Stimulated activated naive CD4-positive, alpha-beta T cell (primary cell): ENCODE measurements around the gene PTPRD.

Experiments used
- DNase-seq, 6 experiments: peaks; one replicate each; lab custom pipeline; 2025; lab: John Stamatoyannopoulos, UW

The PTPRD gene

GRCh38 chr9:8825585-8826147 lies 1787.1 kb downstream of the PTPRD start:
- no peak for DNase-seq

DNA sequence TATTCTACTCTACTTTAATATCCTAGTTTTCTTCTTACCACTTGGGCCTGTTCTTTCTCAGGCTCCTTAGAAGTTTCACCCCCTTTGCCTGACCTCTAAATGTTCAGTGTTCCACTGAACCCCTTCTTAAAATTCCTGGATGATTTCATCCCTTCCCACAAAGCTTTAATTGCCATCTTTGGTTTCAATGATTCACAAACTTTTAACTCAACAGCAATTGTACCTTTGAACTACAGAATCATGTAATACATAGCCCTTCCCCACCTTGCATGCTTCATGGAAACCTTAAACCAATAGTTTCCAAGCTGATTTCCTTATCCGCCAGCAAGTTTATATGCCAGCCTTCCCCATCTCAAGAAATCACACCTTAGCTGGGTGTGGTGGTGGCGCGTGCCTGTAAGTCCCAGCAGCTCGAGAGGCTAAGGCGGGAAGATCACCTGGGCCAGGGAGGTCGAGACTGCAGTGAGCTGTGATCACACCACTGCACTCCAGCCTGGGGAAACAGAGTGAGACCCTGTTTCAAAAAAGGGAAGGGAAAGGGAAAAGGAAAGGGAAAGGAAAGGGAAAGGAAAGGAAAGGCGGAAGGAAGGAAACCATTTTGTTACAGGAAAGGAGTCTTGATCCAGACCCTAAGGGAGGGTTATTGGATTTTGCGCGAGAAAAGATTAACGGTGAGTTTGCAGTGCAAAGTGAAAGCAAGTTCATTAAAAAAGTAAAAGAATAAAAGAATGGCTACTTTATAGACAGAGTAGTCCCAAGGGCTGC lies 1789.5 kb downstream of the PTPRD start:
- no peak for DNase-seq

- DNase-seq = no peak
Observed at GRCh38 chr9:8822667-8823025, 1790.2 kb downstream of the PTPRD start.

DNA sequence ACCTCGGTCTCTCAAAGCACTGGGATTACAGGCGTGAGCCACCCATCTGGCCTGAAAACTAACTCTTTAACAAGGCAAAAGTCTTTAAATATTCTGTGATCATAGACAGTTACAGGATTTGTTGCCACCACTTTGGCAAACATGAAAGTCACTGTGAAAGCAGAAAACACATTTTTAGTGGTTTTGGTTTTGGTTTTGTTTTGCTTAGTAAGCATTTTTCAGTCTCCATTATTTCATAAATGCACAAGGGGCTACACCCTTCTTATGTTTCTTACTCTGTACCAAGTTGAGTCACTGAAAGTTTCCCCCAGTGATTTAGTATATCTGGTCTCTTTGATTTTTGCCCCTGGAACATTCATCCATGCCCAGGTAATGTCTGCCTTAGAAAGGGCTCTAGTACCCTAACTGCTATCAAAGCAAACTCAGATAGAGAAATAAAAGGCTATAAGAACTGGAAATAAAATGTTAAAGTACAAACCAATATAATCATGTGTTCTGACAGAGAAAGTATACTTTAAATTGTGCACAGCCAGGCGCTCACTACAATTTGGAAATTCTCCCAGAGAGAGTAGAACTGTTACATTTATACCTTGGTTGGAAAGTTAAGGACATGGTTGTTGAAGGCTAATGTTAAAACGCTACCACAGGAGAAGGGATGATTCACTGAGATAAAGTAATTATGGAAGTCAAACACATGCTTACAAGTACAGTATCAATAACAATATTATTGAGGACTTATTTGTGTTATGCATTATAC lies 1790.7 kb downstream of the PTPRD start:
- no peak for DNase-seq

- DNase-seq = no peak
Observed at GRCh38 chr9:8817335-8817734, 1795.5 kb downstream of the PTPRD start.

- no peak for DNase-seq
Observed at GRCh38 chr9:8816361-8816760, 1796.4 kb downstream of the PTPRD start.

DNA sequence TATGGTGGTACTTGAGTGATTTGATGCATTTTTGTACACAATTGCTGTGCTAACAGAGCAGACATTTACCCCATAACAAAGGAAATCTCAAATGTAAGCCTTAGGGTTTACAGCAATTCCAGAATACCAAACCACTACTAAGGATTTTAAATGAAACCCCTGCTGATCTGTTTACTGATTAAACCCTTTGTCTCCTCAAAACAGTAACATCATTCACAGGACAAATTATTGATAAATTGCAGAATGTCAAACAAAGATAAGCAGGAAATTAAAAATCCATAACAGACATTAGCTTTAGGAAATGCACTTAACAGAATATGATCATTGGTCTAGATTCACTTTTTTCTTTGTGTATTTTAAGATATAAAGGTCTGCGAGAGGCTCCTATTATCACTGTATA lies 1796.9 kb downstream of the PTPRD start:
- no peak for DNase-seq

- no peak for DNase-seq
Observed at GRCh38 chr9:8815219-8815618, 1797.6 kb downstream of the PTPRD start.

DNA sequence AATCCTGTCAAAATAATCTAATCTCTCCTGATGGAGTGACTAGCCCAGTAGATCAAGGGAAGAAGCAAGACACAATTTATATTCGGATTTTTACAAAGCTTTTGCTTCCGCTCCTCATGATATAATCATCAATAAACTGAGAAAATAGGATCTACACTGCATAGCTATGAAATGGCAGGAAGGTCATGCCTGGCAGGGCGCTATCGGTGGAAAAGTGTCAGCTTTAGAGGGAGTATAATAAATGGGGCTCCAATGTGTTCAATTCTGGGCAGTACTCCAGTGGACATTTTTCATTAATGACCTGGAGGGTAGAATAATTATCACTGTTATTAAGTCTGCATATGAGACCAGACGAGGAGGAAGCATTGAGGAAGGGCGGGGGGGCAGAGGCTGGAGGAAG lies 1799.9 kb downstream of the PTPRD start:
- DNase-seq = no peak

DNA sequence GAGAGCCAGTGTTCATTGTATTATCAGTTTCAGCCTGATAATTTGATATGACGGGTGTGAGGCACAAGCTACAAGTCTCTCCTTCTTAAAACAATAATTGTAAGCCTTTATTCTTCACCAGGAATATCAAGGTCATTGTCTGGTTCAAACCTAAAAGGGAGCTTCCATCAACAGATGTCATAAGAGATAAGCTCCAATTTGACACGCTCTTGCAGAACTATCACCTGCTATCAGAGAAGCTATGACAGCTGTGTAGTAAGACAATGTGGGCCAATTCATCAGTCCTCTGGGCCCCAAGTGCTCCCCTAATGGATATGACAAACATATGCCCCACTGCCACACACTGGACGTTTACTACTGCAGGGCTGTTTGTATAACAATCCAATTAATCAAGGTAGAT lies 1803.1 kb downstream of the PTPRD start:
- no peak for DNase-seq

- DNase-seq = no peak
Observed at GRCh38 chr9:8806150-8806549, 1806.7 kb downstream of the PTPRD start.

DNA sequence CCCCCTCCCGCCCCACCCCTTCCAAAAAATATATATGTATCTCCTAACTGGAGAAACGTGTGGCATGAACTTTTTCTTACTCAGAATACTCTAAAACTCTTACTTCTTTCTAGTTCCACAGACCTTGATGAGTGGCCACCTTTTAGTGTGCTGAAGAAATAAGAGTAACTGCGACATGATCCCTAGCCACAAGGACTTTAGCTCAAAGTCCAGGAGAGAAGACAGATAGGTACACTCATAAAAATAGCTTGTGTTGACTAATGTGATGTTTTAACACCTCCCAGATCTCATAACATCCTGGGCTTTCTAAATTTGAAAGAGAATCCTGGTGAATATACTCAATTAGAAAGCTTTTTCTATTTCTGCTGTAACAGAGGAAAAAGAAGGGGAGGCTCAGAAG lies 1808.2 kb downstream of the PTPRD start:
- no peak for DNase-seq

DNA sequence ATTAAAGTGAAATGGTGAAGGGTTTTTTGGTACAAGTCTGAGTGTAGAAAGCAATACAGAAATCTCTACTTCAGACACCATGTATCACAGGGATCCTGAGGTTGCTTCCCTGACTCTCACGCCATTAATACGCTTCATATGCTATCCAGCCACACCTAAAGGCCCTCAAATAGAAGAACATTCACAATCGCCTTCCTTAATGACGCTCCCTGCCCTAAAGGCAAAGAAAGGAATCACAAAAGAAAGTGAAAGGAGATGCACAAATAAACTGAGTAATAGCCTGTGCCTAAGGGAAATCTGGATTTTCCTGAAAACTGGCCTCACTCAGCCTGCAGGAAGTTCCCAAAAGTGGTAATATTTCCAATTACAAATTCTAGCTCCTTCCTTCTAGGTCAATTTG lies 1810.6 kb downstream of the PTPRD start:
- no peak for DNase-seq

DNA sequence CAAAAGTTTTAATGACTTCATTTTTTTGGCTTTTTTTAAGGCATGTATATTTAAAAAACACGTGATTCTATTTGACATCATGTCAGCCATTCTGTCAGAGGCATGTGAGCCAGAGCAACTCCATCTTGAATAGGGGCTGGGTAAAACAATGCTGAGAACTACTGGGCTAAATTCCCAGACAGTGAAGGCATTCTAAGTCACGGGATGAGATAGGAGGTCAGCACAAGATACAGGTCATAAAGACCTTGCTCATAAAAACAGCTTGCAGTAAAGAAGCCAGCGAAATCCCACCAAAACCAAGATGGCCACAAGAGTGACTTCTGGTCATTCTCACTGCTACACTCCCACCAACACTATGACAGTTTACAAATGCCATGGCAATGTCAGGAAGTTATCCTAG lies 1812.6 kb downstream of the PTPRD start:
- DNase-seq = no peak

DNA sequence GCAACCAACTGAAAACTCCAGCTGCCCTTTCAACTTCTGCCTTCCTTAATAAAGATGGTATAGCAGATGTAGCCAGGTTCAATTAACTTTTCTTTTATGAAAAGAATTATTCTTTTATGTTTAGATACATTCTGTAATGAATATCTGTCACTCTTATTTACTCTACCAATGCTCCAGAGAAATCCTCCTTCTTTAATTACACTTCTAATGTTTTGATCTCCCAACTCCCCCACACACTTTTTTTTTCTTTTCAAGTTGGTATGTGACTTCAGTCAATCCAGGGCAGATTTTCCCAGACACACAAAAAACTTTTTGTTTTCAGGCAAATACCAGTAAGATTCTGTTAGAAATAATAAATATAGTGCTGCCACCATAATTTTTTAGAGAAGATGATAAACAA lies 1813.2 kb downstream of the PTPRD start:
- no peak for DNase-seq

DNA sequence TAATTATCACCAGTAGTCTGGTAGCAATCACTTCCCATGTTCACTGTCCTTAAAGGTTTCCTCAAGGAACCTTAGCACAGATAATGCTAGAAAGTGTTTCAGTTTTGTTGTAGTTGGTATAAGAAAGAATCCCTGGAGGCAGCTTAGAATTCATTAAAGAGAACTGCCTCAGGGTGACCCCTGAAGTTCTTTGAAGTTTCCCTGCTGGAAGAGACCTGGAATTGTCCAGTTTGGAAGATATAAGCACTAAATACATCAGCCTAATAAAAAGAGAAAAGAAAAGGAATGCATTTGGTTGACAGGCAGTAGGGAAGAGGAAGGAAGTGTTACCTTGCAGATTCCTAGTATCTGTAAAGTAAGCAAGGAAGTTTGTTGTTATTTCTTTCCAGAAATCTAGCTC lies 1813.6 kb downstream of the PTPRD start:
- no peak for DNase-seq

- DNase-seq = no peak
Observed at GRCh38 chr9:8784838-8785237, 1828.0 kb downstream of the PTPRD start.

- no peak for DNase-seq
Observed at GRCh38 chr9:8783941-8784340, 1828.9 kb downstream of the PTPRD start.

DNA sequence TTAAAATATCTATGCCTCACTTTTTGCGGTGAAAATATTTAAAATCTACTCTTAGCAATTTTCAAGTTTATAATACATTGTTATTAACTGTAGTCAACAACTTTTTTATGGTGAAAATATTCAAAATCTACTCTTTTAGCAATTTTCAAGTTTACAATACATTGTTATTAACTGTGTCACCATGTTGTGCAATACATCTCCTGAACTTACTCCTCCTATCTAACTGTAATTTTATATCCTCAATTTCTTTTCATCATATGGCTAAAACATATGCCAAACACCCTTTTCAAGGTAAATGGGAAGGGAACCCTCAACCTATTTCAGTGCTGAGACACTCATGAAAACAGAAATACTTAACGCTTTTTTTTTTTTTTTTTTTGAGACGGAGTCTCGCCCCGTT lies 1830.6 kb downstream of the PTPRD start:
- no peak for DNase-seq

- no peak for DNase-seq
Observed at GRCh38 chr9:8781458-8781857, 1831.3 kb downstream of the PTPRD start.

DNA sequence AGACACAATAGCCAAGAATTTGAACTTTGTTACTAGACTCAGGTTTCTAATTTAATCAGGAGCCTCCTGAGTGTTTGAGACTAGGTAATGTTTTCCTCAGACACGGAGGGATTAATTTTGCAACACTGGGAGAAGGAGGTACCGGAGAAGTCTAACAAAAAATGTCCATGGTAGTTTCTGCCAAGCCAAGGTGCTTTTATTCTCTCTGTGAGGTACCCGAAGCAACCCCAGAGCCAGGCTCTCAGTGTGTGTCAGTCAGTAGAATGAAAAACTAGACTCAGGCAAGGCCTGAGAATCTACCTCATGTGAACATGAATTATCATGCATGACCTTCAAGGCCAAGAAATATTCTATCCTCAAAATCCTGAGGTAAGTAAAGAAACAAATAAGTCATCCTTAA lies 1832.4 kb downstream of the PTPRD start:
- DNase-seq = no peak

DNA sequence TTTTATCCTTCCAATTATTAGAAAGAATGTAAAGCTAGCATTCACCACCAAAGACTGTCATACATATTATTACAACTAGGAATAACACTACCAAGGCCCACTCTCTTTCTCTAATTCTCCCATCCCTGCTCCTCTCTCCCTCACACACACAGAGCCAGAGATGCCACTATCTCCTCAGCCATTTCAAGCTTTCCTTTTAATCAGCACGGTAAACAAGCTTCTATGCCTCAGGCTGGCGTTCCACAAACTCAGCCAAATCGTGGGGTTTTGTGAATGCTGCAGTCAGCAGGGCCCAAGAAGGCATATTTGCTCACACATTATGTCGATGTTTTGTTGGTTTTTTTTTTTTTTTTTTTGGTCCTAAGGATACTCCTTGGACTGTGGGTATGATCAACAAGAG lies 1833.3 kb downstream of the PTPRD start:
- no peak for DNase-seq

GRCh38 chr9:8778356-8778755 lies 1834.4 kb downstream of the PTPRD start:
- no peak for DNase-seq
